Karpas-422 (cell line): Measurements from ENCODE around the gene HSPB1. TPM values are rescaled to one million over a fixed set of nuclear protein-coding genes. Genes with fewer than 3 reads are reported as not detected.

ENCODE experiments used
- DNase-seq: peaks from one replicate; pipeline ENCODE4 v3.0.0-alpha.2; 2015
- H2AFZ ChIP-seq: fragments of 200-600 bp; sonication (generic); 2 replicates; pipeline ENCODE4 v1.6.1; 2014; ENCODE audit warnings: antibody characterized with exemption, low read length, mixed read lengths
- H3K27ac ChIP-seq: fragments of 200-600 bp; sonication (generic); 2 replicates; pipeline ENCODE4 v1.5.1; 2014; ENCODE audit warnings: mild to moderate bottlenecking, low read length, moderate library complexity
- H3K27me3 ChIP-seq: fragments of 200-600 bp; sonication (generic); 2 replicates; pipeline ENCODE4 v1.6.1; 2014; ENCODE audit warnings: low read length, mixed read lengths
- H3K36me3 ChIP-seq: fragments of 200-600 bp; sonication (generic); 2 replicates; pipeline ENCODE4 v1.6.1; 2014; ENCODE audit warnings: low read length, mixed read lengths; ENCODE audit not compliant: insufficient read depth
- H3K4me1 ChIP-seq: fragments of 200-600 bp; sonication (generic); 2 replicates; pipeline ENCODE4 v1.6.1; 2014; ENCODE audit warnings: mild to moderate bottlenecking, low read length, mixed read lengths
- H3K4me2 ChIP-seq: fragments of 200-600 bp; sonication (generic); 2 replicates; pipeline ENCODE4 v1.6.1; 2014; ENCODE audit warnings: low read length, low read depth, mild to moderate bottlenecking; ENCODE audit not compliant: poor library complexity, severe bottlenecking
- H3K4me3 ChIP-seq: fragments of 200-600 bp; sonication (generic); 2 replicates; pipeline ENCODE4 v1.5.1; 2014; ENCODE audit warnings: mild to moderate bottlenecking, antibody characterized with exemption, low read length, mixed read lengths
- H3K79me2 ChIP-seq: fragments of 200-600 bp; sonication (generic); 2 replicates; pipeline ENCODE4 v1.6.1; 2014; ENCODE audit warnings: mild to moderate bottlenecking, low read length, mixed read lengths
- H3K9ac ChIP-seq: fragments of 200-600 bp; sonication (generic); 2 replicates; pipeline ENCODE4 v1.6.0; 2014; ENCODE audit warnings: low read length
- H3K9me2 ChIP-seq: fragments of 200-600 bp; sonication (generic), shearing (Covaris generic); replicated peaks from 2 replicates; pipeline ENCODE4 v1.6.0; 2014; ENCODE audit warnings: mild to moderate bottlenecking, low read length, moderate library complexity; ENCODE audit not compliant: insufficient read depth
- H3K9me3 ChIP-seq: fragments of 300-700, 200-600 bp; sonication (generic); 2 replicates; pipeline ENCODE4 v1.6.1; 2014; ENCODE audit warnings: low read length, mixed read lengths
- H4K20me1 ChIP-seq: fragments of 200-600 bp; sonication (generic); 2 replicates; pipeline ENCODE4 v1.6.1; 2014; ENCODE audit warnings: mild to moderate bottlenecking, antibody characterized with exemption, low read length, low read depth; ENCODE audit not compliant: insufficient read depth
- total RNA-seq: library from RNA; depleted of rRNA; stranded (reverse); fragments of >200 nt; shearing (Covaris generic); gene quantifications from 2 replicates; pipeline ENCODE4 v1.2.3, GENCODE V29; 2014; ENCODE audit warnings: low replicate concordance

Gene HSPB1
- total RNA-seq, 1 experiment from 2014 or later, result 17.7 TPM

GRCh38 chr7:76336094-76336493, 33.6 kb downstream of the HSPB1 start:
- no peak for DNase-seq
- H3K27me3 ChIP-seq, result no peaks in the 10 kb centered on the region
- no peaks in the 10 kb centered on the region for H3K4me1 ChIP-seq
- H3K36me3 ChIP-seq, result peaks cover 50% of the 10 kb centered on the region
- peaks cover 99% of the 10 kb centered on the region for H3K79me2 ChIP-seq
- no peak overlapping the region for H3K4me3 ChIP-seq
- H3K9me2 ChIP-seq, result no peaks in the 10 kb centered on the region
- no peak overlapping the region for H3K9ac ChIP-seq
- no peaks in the 10 kb centered on the region for H3K9me3 ChIP-seq
- H2AFZ ChIP-seq, result no peak overlapping the region
- H3K27ac ChIP-seq, result no peak overlapping the region
- no peak overlapping the region for H3K4me2 ChIP-seq
- peaks cover 89% of the 10 kb centered on the region for H4K20me1 ChIP-seq

GRCh38 chr7:76337147-76337546, 34.7 kb downstream of the HSPB1 start:
- no peak overlapping the region for H3K27ac ChIP-seq
- no peak overlapping the region for H3K4me3 ChIP-seq
- no peaks in the 10 kb centered on the region for H3K27me3 ChIP-seq
- H3K9ac ChIP-seq, result no peak overlapping the region
- H3K4me2 ChIP-seq, result no peak overlapping the region
- peaks cover 99% of the 10 kb centered on the region for H3K79me2 ChIP-seq
- H3K4me1 ChIP-seq, result no peaks in the 10 kb centered on the region
- no peaks in the 10 kb centered on the region for H3K9me3 ChIP-seq
- H3K36me3 ChIP-seq, result peaks cover 53% of the 10 kb centered on the region
- no peaks in the 10 kb centered on the region for H3K9me2 ChIP-seq
- DNase-seq, result no peak
- no peak overlapping the region for H2AFZ ChIP-seq
- H4K20me1 ChIP-seq, result peaks cover 86% of the 10 kb centered on the region

- Histone ChIP-seq H3K79me2 (peaks cover 99% of the 10 kb centered on the region), H3K9ac (no peak overlapping the region), H4K20me1 (peaks cover 86% of the 10 kb centered on the region), H3K9me3 (no peaks in the 10 kb centered on the region), H3K27ac (no peak overlapping the region), H2AFZ (no peak overlapping the region), H3K4me2 (no peak overlapping the region), H3K27me3 (no peaks in the 10 kb centered on the region), H3K4me1 (no peaks in the 10 kb centered on the region), H3K4me3 (no peak overlapping the region), H3K9me2 (no peaks in the 10 kb centered on the region), H3K36me3 (peaks cover 58% of the 10 kb centered on the region)
- DNase-seq, result no peak
Measured at GRCh38 chr7:76338298-76339084, 36.0 kb downstream of the HSPB1 start.

GRCh38 chr7:76340617-76341131, 38.2 kb downstream of the HSPB1 start:
- Histone ChIP-seq H3K4me1 (no peaks in the 10 kb centered on the region), H4K20me1 (peaks cover 76% of the 10 kb centered on the region), H3K9me3 (no peaks in the 10 kb centered on the region), H3K9me2 (no peaks in the 10 kb centered on the region), H3K36me3 (peaks cover 65% of the 10 kb centered on the region), H3K4me3 (no peak overlapping the region), H3K27me3 (no peaks in the 10 kb centered on the region), H3K9ac (no peak overlapping the region), H3K27ac (no peak overlapping the region), H3K79me2 (peaks cover 99% of the 10 kb centered on the region), H2AFZ (no peak overlapping the region), H3K4me2 (no peak overlapping the region)
- DNase-seq, result no peak

GRCh38 chr7:76342222-76342621, 39.7 kb downstream of the HSPB1 start:
- Histone ChIP-seq H2AFZ (no peak overlapping the region), H3K27me3 (no peaks in the 10 kb centered on the region), H3K9me2 (no peaks in the 10 kb centered on the region), H3K4me2 (no peak overlapping the region), H3K9me3 (no peaks in the 10 kb centered on the region), H3K27ac (no peak overlapping the region), H3K36me3 (peaks cover 72% of the 10 kb centered on the region), H4K20me1 (peaks cover 74% of the 10 kb centered on the region), H3K79me2 (peaks cover 98% of the 10 kb centered on the region), H3K4me3 (no peak overlapping the region), H3K9ac (no peak overlapping the region), H3K4me1 (no peaks in the 10 kb centered on the region)
- DNase-seq, result no peak

GRCh38 chr7:76343294-76343930, 40.9 kb downstream of the HSPB1 start:
- Histone ChIP-seq H3K27me3 (no peaks in the 10 kb centered on the region), H3K36me3 (peaks cover 71% of the 10 kb centered on the region), H3K9ac (no peak overlapping the region), H3K4me3 (no peak overlapping the region), H3K4me1 (no peaks in the 10 kb centered on the region), H3K4me2 (no peak overlapping the region), H3K9me2 (no peaks in the 10 kb centered on the region), H3K79me2 (peaks cover 97% of the 10 kb centered on the region), H3K9me3 (no peaks in the 10 kb centered on the region), H3K27ac (no peak overlapping the region), H2AFZ (no peak overlapping the region), H4K20me1 (peaks cover 70% of the 10 kb centered on the region)
- no peak for DNase-seq

DNA sequence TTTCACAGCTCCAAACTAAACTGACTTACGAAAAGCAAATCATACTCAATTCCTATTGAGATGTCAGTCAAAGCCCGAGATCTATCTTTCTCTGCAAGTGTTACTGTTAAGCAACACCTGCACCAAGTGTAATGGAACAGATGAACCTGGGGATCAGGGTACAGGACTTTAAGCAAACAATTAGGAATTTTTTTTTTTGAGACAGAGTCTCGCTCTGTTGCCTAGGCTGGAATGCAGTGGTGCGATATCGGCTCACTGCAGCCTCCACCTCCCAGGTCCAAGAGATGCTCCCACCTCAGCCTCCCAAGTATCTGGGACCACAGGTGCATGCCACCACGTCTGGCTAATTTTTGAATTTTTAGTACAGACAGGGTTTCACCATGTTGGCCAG, 41.5 kb downstream of the HSPB1 start:
- DNase-seq, result no peak
- no peaks in the 10 kb centered on the region for H3K9me2 ChIP-seq
- no peaks in the 10 kb centered on the region for H3K27me3 ChIP-seq
- no peak overlapping the region for H2AFZ ChIP-seq
- no peak overlapping the region for H3K4me3 ChIP-seq
- H3K4me1 ChIP-seq, result no peaks in the 10 kb centered on the region
- H3K79me2 ChIP-seq, result peaks cover 97% of the 10 kb centered on the region
- no peaks in the 10 kb centered on the region for H3K9me3 ChIP-seq
- H3K36me3 ChIP-seq, result peaks cover 68% of the 10 kb centered on the region
- H4K20me1 ChIP-seq, result peaks cover 65% of the 10 kb centered on the region
- H3K27ac ChIP-seq, result no peak overlapping the region
- H3K9ac ChIP-seq, result no peak overlapping the region
- no peak overlapping the region for H3K4me2 ChIP-seq

- H3K79me2 ChIP-seq, result peaks cover 97% of the 10 kb centered on the region
- no peaks in the 10 kb centered on the region for H3K9me2 ChIP-seq
- no peaks in the 10 kb centered on the region for H3K4me1 ChIP-seq
- peaks cover 72% of the 10 kb centered on the region for H3K36me3 ChIP-seq
- H3K4me3 ChIP-seq, result no peak overlapping the region
- DNase-seq, result no peak
- H2AFZ ChIP-seq, result no peak overlapping the region
- no peaks in the 10 kb centered on the region for H3K27me3 ChIP-seq
- H3K4me2 ChIP-seq, result no peak overlapping the region
- H3K9me3 ChIP-seq, result no peaks in the 10 kb centered on the region
- H4K20me1 ChIP-seq, result peaks cover 69% of the 10 kb centered on the region
- no peak overlapping the region for H3K9ac ChIP-seq
- no peak overlapping the region for H3K27ac ChIP-seq
Measured at GRCh38 chr7:76346097-76346496, 43.6 kb downstream of the HSPB1 start.
